Psoas muscle (tissue), 8 donors: ENCODE results near the gene INSIG2. TPM values are rescaled to one million over a fixed set of nuclear protein-coding genes. Genes with fewer than 3 reads are reported as not detected.

Source experiments
- ATAC-seq, 4 donors: fragments of 200-7000 bp; cut with Tn5 transposase; one replicate each; pipeline ENCODE4 v1.9.1; 2020; ENCODE audit warnings: moderate library complexity in 3 of 4, mild to moderate bottlenecking in 2 of 4
- DNase-seq, 2 donors: peaks; one replicate each; pipeline ENCODE4 v3.0.0-alpha.2; 2020
- H3K27ac ChIP-seq: fragments of 200-600 bp; one replicate; pipeline ENCODE4 v1.8.0; 2022
- H3K27me3 ChIP-seq, 3 donors: fragments of 200-600 bp in 1 of 3; one replicate each; pipeline versions ENCODE4 v1.6.1 to v1.8.0; 2013 to 2022; ENCODE audit warnings: low read length in 2 of 3, mild to moderate bottlenecking in 2 of 3, moderate library complexity in 1 of 3; ENCODE audit not compliant: insufficient read depth in 3 of 3
- H3K36me3 ChIP-seq, 2 donors: fragments of 200-600 bp in 1 of 2; one replicate each; pipeline versions ENCODE4 v1.6.1 to v1.8.0; 2013 to 2022; ENCODE audit warnings: low read depth in 1 of 2, mild to moderate bottlenecking in 1 of 2, moderate library complexity in 1 of 2; ENCODE audit not compliant: insufficient read depth in 1 of 2
- H3K4me1 ChIP-seq: fragments of 200-600 bp; one replicate; pipeline ENCODE4 v1.8.0; 2022
- H3K4me3 ChIP-seq: fragments of 200-600 bp; one replicate; pipeline ENCODE4 v1.8.0; 2022; ENCODE audit warnings: mild to moderate bottlenecking
- H3K9me3 ChIP-seq: fragments of 200-600 bp; one replicate; pipeline ENCODE4 v1.8.0; 2022
- WGBS, 3 donors: extraction: QIAGEN DNeasy Blood & Tissue Kit; methylation state at CpG; one replicate each; pipeline versions ENCODE4 v1.1.6 to v1.1.7; 2013; 5-methylcytosine and 5-hydroxymethylcytosine counted together
- intact Hi-C, 2 donors: fragments of 100-400 bp; cut with DNase I; formaldehyde crosslinking; loops; one replicate each; pipeline versions ENCODE4 v1.11.0 to v1.14.2; 2022
- polyA plus RNA-seq, 3 donors: library from polyadenylated mRNA; stranded (reverse); fragments of 200-250 nt; gene quantifications; one replicate each; pipeline ENCODE4 v1.2.3, GENCODE V29; 2013
- total RNA-seq, 4 donors: library from RNA; stranded (reverse); fragmentation: NEBNext Ultra II Directional in 2 of 4; extraction: Animal tissue kit (Norgen Biotek cat#: 25700) in 2 of 4; gene quantifications; one replicate each; pipeline versions ENCODE4 v1.2.1 to v1.2.4, GENCODE V29; 2021 to 2023
- TF ChIP-seq, protein P1 (sequence below): fragments of 200-600 bp; IDR thresholded peaks from one replicate; pipeline ENCODE4 v1.8.0; 2022; ENCODE audit warnings: antibody characterized with exemption
- donor health status: healthy with polysubstance abuse.
- donor health status: DM: no; HTN: no; CAD: no; lungs with moderate emphysema.
- donor health status: Bipolar disorder and iron deficiency.
- donor health status: healthy.
- donor health status: DM: yes; HTN: yes; CAD: no.
- donor health status: DM: no; HTN: no; CAD: no.
- donor health status: DM: no; HTN: no; CAD: no.
- donor health status: DM: yes; HTN: yes; CAD: no.

The INSIG2 gene
- total and polyA plus RNA-seq, 7 donors = 4.8 to 16.9 (median 7.6) TPM

DNA sequence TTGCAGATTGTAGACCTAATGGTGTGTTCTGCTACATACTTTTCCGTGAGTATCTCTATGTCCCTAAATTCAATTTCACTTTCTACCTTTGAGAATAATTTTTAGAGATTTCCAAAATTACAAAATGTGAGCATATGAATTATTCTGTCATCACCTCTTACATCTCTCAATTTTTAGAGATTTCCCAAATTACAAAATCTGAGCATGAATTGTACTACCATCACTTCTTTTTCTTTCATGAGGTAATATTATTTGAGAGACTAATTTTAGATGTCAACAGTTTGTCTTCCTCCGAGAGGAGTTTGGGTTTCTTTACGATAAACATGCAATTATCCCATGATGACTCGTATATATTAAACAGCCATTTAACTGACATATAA is 32.1 kb downstream of the INSIG2 start:
- DNase-seq (no peak), ATAC-seq (no peak)
- Histone ChIP-seq H3K27ac (no peak overlapping the region), H3K4me3 (no peak overlapping the region), H3K27me3 (no peaks in the 10 kb centered on the region), H3K9me3 (no peaks in the 10 kb centered on the region), H3K36me3 (no peaks in the 10 kb centered on the region), H3K4me1 (no peaks in the 10 kb centered on the region)
- intact Hi-C loops = no loop called here
- 91 to 92% (median 91%) methylated on average over 4 of the region's 4 CpGs for WGBS, 3 donors
- TF ChIP-seq, protein P1, sequence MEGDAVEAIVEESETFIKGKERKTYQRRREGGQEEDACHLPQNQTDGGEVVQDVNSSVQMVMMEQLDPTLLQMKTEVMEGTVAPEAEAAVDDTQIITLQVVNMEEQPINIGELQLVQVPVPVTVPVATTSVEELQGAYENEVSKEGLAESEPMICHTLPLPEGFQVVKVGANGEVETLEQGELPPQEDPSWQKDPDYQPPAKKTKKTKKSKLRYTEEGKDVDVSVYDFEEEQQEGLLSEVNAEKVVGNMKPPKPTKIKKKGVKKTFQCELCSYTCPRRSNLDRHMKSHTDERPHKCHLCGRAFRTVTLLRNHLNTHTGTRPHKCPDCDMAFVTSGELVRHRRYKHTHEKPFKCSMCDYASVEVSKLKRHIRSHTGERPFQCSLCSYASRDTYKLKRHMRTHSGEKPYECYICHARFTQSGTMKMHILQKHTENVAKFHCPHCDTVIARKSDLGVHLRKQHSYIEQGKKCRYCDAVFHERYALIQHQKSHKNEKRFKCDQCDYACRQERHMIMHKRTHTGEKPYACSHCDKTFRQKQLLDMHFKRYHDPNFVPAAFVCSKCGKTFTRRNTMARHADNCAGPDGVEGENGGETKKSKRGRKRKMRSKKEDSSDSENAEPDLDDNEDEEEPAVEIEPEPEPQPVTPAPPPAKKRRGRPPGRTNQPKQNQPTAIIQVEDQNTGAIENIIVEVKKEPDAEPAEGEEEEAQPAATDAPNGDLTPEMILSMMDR = no peak

DNA sequence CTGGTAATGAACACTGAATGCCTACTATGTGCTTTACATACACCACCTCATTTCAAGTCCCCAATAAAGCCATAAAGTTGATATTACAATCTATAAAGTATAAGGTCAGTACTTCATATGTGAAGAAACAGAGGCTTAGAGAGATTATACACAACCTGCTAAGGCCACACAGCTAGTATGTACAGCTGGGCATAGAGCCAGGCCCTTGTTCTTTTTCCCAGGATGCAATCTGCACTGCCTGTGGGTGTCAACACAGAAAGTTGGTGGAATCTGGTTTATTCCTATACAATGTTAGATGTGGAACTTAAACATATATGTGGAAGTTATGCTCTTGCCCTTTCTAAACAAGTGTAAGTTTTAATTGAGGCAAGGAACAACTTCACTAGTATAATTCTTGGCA is 32.8 kb downstream of the INSIG2 start:
- Histone ChIP-seq H3K27me3 (no peaks in the 10 kb centered on the region), H3K9me3 (no peaks in the 10 kb centered on the region), H3K36me3 (no peaks in the 10 kb centered on the region), H3K4me3 (no peak overlapping the region), H3K4me1 (no peaks in the 10 kb centered on the region), H3K27ac (no peak overlapping the region)
- TF ChIP-seq, protein P1 = no peak
- DNase-seq (no peak), ATAC-seq (no peak)
- intact Hi-C loops = no loop called here

DNA sequence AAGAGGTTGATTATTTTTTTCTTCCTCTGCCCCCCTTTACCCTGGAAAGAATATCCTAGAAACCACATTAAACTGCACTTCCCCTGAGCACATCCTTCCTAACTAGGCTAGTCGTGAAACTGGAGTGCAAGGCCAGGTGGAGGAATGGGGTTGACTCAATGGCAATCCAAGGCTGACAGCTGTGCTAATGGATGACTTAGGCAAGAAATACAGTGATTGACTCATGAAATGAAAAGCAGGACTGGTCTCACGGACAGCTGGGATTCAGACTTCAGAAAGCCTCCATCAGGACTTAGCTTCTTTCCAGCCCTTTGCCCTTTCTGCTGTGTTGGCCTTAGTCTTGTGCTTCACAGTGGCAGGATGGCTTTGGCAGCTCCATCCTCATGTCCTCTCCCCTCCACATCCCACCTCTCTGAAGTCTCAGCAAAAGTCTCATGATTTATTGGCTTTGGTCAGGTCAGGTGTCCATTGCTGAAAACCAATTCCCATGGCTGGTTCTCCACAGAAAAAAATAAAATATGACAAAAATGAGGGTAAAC is 33.8 kb downstream of the INSIG2 start:
- H3K4me3 ChIP-seq = no peak overlapping the region
- TF ChIP-seq, protein P1 = no peak
- intact Hi-C loops = no loop called here
- H3K27me3 ChIP-seq = no peaks in the 10 kb centered on the region
- 17 to 31% (median 22%) methylated on average over 2 of the region's 2 CpGs for WGBS, 3 donors
- ATAC-seq = no peak
- H3K9me3 ChIP-seq = no peaks in the 10 kb centered on the region
- no peak overlapping the region for H3K27ac ChIP-seq
- DNase-seq = no peak
- H3K4me1 ChIP-seq = no peaks in the 10 kb centered on the region
- H3K36me3 ChIP-seq = no peaks in the 10 kb centered on the region

DNA sequence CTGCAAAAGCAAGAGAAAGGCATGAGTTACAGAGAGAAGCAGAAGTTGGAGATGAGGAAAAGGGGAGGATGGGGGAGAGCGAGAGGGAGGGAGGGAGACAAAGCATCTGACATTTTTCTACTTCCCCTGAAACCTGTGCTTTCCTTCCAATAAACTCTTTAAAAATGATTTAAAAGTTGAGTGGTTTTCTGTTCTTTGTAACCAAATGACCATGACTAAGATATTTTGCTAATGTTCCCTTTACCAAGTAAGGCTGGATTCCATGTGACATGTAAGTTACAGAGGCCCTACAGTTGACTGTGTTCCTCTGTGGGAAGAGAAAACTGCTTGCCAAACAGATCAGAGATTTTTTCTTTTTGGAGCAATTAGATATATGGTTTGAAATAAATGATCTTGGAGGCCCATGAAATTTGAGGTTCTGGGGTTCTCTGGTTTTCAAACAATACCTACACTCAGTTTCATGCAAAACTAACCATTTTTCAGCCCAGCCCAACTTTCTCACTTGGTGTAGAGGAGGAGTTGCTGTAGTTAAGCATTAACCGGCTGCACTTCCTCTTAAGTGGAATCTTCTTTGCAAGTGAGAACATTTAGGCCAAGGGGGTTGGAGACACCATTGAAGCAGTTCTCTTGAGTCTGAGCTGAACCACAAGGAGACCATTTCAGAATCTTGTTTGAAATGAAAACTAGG is 34.5 kb downstream of the INSIG2 start:
- Histone ChIP-seq H3K27me3 (no peaks in the 10 kb centered on the region), H3K36me3 (no peaks in the 10 kb centered on the region), H3K9me3 (no peaks in the 10 kb centered on the region), H3K27ac (no peak overlapping the region), H3K4me3 (no peak overlapping the region), H3K4me1 (no peaks in the 10 kb centered on the region)
- 61 to 70% (median 68%) methylated on average over 2 of the region's 2 CpGs for WGBS, 3 donors
- no peak for ATAC-seq
- TF ChIP-seq, protein P1 = no peak
- no peak for DNase-seq
- intact Hi-C loops = no loop called here
